PC-3 (cell line): ENCODE results near the gene SPIRE1. TPM values are rescaled to one million over a fixed set of nuclear protein-coding genes. Genes with fewer than 3 reads are reported as not detected.
A peak's percentile ranks its signal among the peaks of the same experiment; 100 is the strongest.

Experiments
- ATAC-seq: fragments of 200-7000 bp; cut with Tn5 transposase; 2 replicates; pipeline ENCODE4 v1.9.1; 2020; ENCODE audit warnings: mild to moderate bottlenecking, moderate library complexity
- BruUV-seq: library from RNA; stranded (reverse); fragments of 400-500 nt; replicated peaks from 2 replicates; lab custom pipeline; 2021; lab: Mats Ljungman, UMichigan
- CTCF ChIA-PET: fragments of 300-600 bp; sonication (Branson Sonifier 250); formaldehyde crosslinking; loops from one replicate; lab custom pipeline; 2022; ENCODE audit warnings: antibody characterized with exemption; lab: Charles Lee
- POLR2A ChIA-PET: fragments of 300-600 bp; sonication (Branson Sonifier 250); formaldehyde crosslinking; loops from one replicate; lab custom pipeline; 2022; ENCODE audit warnings: antibody characterized with exemption; ENCODE audit not compliant: unreplicated experiment; lab: Charles Lee
- DNase-seq: peaks from one replicate; pipeline ENCODE4 v3.0.0-alpha.2; 2015
- H2AFZ ChIP-seq: fragments of 300-600 bp; sonication (generic); 2 replicates; pipeline ENCODE4 v1.6.0; 2016; ENCODE audit warnings: antibody characterized with exemption, low read length
- H3F3A ChIP-seq: fragments of 300-600 bp; sonication (generic); one replicate; pipeline ENCODE4 v1.6.0; 2017; ENCODE audit warnings: antibody characterized with exemption, low read length, control low read depth, mild to moderate bottlenecking; ENCODE audit not compliant: unreplicated experiment
- H3K27ac ChIP-seq: fragments of 300-600 bp; sonication (generic); 2 replicates; pipeline ENCODE4 v1.5.1; 2016; ENCODE audit warnings: mild to moderate bottlenecking, low read length
- H3K27me3 ChIP-seq: fragments of 300-600 bp; sonication (generic); 2 replicates; pipeline ENCODE4 v1.6.1; 2016; ENCODE audit warnings: low read length, mixed read lengths
- H3K36me3 ChIP-seq: fragments of 300-600 bp; sonication (generic); 2 replicates; pipeline ENCODE4 v1.6.1; 2016; ENCODE audit warnings: low read depth, mixed run types, low read length, mixed read lengths
- H3K4me1 ChIP-seq: fragments of 300-600 bp; sonication (generic); 2 replicates; pipeline ENCODE4 v1.5.1; 2016; ENCODE audit warnings: low read length; ENCODE audit not compliant: insufficient read depth
- H3K4me2 ChIP-seq: fragments of 300-600 bp; sonication (generic); 2 replicates; pipeline ENCODE4 v1.6.0; 2016; ENCODE audit warnings: low read length
- H3K4me3 ChIP-seq: fragments of 300-600 bp; sonication (generic); 2 replicates; pipeline ENCODE4 v1.5.1; 2016; ENCODE audit warnings: mild to moderate bottlenecking, low read length, mixed read lengths
- H3K79me2 ChIP-seq: fragments of 300-600 bp; sonication (generic); 2 replicates; pipeline ENCODE4 v1.6.1; 2017; ENCODE audit warnings: low read length, mixed read lengths
- H3K9ac ChIP-seq: fragments of 300-600 bp; sonication (generic); 2 replicates; pipeline ENCODE4 v1.6.0; 2016; ENCODE audit warnings: mild to moderate bottlenecking, low read length
- H3K9me2 ChIP-seq: fragments of 300-600 bp; sonication (generic); replicated peaks from 2 replicates; pipeline ENCODE4 v1.6.1; 2016; ENCODE audit warnings: mixed run types, low read length, mixed read lengths
- H3K9me3 ChIP-seq: fragments of 300-600 bp; sonication (generic); 2 replicates; pipeline ENCODE4 v1.6.1; 2016; ENCODE audit warnings: low read length, mixed read lengths
- H4K20me1 ChIP-seq: fragments of 300-600 bp; sonication (generic); 2 replicates; pipeline ENCODE4 v1.6.1; 2016; ENCODE audit warnings: low read length, mixed read lengths
- EZH2 ChIP-seq: fragments of 300-600 bp; sonication (generic); IDR thresholded peaks from one replicate; pipeline ENCODE4 v1.6.1; 2017; ENCODE audit warnings: antibody characterized with exemption, mild to moderate bottlenecking, low read length; ENCODE audit not compliant: unreplicated experiment
- EZH2phosphoT487 ChIP-seq: fragments of 300-600 bp; sonication (generic); IDR thresholded peaks from 2 replicates; pipeline ENCODE4 v1.6.1; 2018; ENCODE audit warnings: mild to moderate bottlenecking, antibody characterized with exemption, low read length, borderline replicate concordance
- intact Hi-C: fragments of 100-400 bp; cut with micrococcal nuclease; formaldehyde crosslinking; loops from 2 replicates; pipeline ENCODE4 v1.9.0; 2023
- total RNA-seq: library from RNA; depleted of rRNA; stranded (reverse); fragments of >200 nt; gene quantifications from 2 replicates; pipeline ENCODE4 v1.2.3, GENCODE V29; 2014
- TF ChIP-seq, protein P1 (sequence below): fragments of 300-600 bp; sonication (generic); conservative IDR thresholded peaks from 2 replicates; pipeline ENCODE4 v1.5.1; 2017; ENCODE audit warnings: antibody characterized with exemption, low read depth, mild to moderate bottlenecking, low read length

Gene SPIRE1
- total RNA-seq, 1 experiment from 2014 or later = 32.4 TPM

DNA sequence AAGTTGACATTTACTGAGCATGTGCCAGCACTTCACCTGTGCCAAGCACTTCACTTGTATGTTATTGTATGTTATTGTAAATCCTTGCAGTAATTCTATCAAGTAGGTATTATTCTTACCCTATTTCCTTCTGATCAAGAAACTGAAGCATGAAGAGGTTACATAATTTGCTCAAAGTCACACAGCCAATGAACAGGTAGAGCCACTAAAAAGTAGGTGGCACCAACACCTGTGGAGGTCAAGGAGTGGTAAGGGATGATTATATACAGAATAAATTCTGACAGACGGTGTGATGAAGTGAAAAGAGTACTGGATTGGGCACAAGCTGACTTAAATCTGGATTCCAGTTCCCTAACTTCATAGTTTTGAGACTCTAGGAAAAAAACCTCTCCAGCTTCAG is 71.0 kb downstream of the SPIRE1 start:
- Histone ChIP-seq H3F3A (no peaks in the 10 kb centered on the region), H3K9ac (no peak overlapping the region), H3K79me2 (peaks cover 7% of the 10 kb centered on the region), H3K4me2 (no peak overlapping the region), H3K4me1 (0 out of 2 replicates have a peak, but pooled peaks cover under 1% of the 10 kb centered on the region), H3K27me3 (no peaks in the 10 kb centered on the region), H3K27ac (no peak overlapping the region), H3K9me3 (no peaks in the 10 kb centered on the region), H2AFZ (no peak overlapping the region), H3K4me3 (no peak overlapping the region), H3K36me3 (no peaks in the 10 kb centered on the region), H4K20me1 (no peaks in the 10 kb centered on the region; the same call in 1 of the 2 replicates), H3K9me2 (no peaks in the 10 kb centered on the region)
- CTCF ChIA-PET = no interaction called here
- POLR2A ChIA-PET = interaction anchor here (0.6 kb wide), 2 partner anchors 54 to 273 kb away, joined by 3 to 5 read pairs; no protein-coding TSS in a partner anchor
- ATAC-seq (no peak), DNase-seq (no peak)
- BruUV-seq = no TSS peak
- TF ChIP-seq EZH2phosphoT487 = no peak
- TF ChIP-seq EZH2 = no peak
- TF ChIP-seq, protein P1, sequence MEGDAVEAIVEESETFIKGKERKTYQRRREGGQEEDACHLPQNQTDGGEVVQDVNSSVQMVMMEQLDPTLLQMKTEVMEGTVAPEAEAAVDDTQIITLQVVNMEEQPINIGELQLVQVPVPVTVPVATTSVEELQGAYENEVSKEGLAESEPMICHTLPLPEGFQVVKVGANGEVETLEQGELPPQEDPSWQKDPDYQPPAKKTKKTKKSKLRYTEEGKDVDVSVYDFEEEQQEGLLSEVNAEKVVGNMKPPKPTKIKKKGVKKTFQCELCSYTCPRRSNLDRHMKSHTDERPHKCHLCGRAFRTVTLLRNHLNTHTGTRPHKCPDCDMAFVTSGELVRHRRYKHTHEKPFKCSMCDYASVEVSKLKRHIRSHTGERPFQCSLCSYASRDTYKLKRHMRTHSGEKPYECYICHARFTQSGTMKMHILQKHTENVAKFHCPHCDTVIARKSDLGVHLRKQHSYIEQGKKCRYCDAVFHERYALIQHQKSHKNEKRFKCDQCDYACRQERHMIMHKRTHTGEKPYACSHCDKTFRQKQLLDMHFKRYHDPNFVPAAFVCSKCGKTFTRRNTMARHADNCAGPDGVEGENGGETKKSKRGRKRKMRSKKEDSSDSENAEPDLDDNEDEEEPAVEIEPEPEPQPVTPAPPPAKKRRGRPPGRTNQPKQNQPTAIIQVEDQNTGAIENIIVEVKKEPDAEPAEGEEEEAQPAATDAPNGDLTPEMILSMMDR = no peak
- intact Hi-C loops = loop anchor here (10.0 kb wide), 1 partner anchor 58 kb away; no protein-coding TSS in a partner anchor

DNA sequence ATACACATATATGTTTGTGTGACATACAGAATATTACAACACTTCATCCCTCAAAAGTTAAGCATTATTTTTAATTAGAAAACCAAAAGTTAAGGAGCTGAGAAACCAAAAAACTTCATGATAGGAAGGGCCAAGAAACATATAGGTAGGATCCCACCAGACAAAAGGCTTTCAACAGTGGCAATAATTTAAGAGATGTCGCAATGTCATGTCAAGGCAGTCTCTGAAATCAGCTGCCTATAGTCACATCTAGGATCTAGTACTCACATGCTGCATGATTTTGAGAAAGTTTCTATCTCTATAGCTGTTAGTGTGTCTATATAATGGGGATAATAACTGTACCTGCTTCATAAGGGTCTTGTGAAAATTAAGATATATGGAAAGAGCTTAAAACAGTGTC is 72.7 kb downstream of the SPIRE1 start:
- ChIA-PET POLR2A (no interaction called here), CTCF (no interaction called here)
- DNase-seq (no peak), ATAC-seq (no peak)
- no peak overlapping the region for H3K27ac ChIP-seq
- H3K9me2 ChIP-seq = no peaks in the 10 kb centered on the region
- no TSS peak for BruUV-seq
- no peak overlapping the region for H3K4me3 ChIP-seq
- H3K9me3 ChIP-seq = no peaks in the 10 kb centered on the region
- intact Hi-C loops = loop anchor here (10.0 kb wide), 1 partner anchor 60 kb away; no protein-coding TSS in a partner anchor
- peaks cover 14% of the 10 kb centered on the region for H3K79me2 ChIP-seq
- no peaks in the 10 kb centered on the region for H3F3A ChIP-seq
- no peak overlapping the region for H3K4me2 ChIP-seq
- H4K20me1 ChIP-seq = no peaks in the 10 kb centered on the region; the same call in 1 of the 2 replicates
- H2AFZ ChIP-seq = no peak overlapping the region
- TF ChIP-seq EZH2 = no peak
- TF ChIP-seq, protein P1 = no peak
- no peak for TF ChIP-seq EZH2phosphoT487
- H3K36me3 ChIP-seq = no peaks in the 10 kb centered on the region
- H3K27me3 ChIP-seq = no peaks in the 10 kb centered on the region
- H3K4me1 ChIP-seq = peaks cover 16% of the 10 kb centered on the region
- H3K9ac ChIP-seq = no peak overlapping the region

DNA sequence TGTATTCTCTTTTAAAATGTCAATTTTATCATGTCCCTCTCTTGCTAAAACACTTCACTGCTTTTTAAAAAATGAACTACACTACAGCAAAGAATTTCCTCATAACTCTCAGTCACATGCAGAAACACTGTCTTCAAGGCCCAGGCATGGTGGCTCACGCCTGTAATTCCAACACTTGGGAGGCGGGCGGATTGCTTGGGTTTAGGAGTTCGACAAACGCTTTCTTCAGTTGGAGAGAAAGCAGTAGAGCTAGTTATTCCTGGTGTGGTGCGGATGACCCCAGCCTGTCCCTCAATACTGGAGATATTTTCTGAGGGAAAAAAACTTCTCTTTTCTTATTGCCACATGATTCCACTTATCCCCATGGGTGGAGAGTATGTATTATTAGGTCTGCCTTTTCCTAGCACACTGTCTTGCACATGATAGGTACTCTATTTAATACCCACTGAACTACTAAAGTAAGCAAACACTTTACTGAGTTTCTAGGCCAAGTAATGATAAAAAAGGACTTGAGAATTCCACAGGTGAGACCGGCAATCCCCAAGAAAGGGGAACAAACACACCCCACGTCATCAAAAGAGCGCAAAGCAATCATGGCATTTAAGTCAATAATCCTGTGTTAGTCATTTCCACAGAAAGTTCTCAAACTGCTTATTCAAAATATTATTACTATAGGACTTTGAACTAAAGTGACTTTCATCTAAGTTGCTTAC is 77.1 kb downstream of the SPIRE1 start:
- TF ChIP-seq EZH2phosphoT487 (no peak), EZH2 (no peak)
- TF ChIP-seq, protein P1 = no peak
- peak overlapping the region; percentile 32 for H3K9ac ChIP-seq
- H4K20me1 ChIP-seq = no peaks in the 10 kb centered on the region
- H3K9me3 ChIP-seq = no peaks in the 10 kb centered on the region
- H3K4me2 ChIP-seq = peak overlapping the region; percentile 27
- peaks cover 18% of the 10 kb centered on the region for H3K79me2 ChIP-seq
- DNase-seq (peak; percentile 69), ATAC-seq (peak; percentile 86)
- no TSS peak for BruUV-seq
- peaks cover 16% of the 10 kb centered on the region for H3K4me1 ChIP-seq
- no peaks in the 10 kb centered on the region for H3K36me3 ChIP-seq
- H3K4me3 ChIP-seq = no peak overlapping the region
- POLR2A ChIA-PET = no interaction called here
- peak overlapping the region; percentile 60 for H2AFZ ChIP-seq
- no peaks in the 10 kb centered on the region for H3F3A ChIP-seq
- CTCF ChIA-PET = no interaction called here
- intact Hi-C loops = loop anchor here (2.0 to 10.0 kb wide), 2 partner anchors 18 to 64 kb away; no protein-coding TSS in a partner anchor
- H3K27me3 ChIP-seq = no peaks in the 10 kb centered on the region
- peak overlapping the region; percentile 74 for H3K27ac ChIP-seq
- no peaks in the 10 kb centered on the region for H3K9me2 ChIP-seq
